Measurements from ENCODE around the gene SF3B5. TPM values are rescaled to one million over a fixed set of nuclear protein-coding genes. Genes with fewer than 3 reads are reported as not detected.
"Not testable (repeated sequence)": the region's sequence is repeated elsewhere in the genome, so short reads cannot be mapped to it uniquely, and the experiment has no call there.

The SF3B5 gene
- total and polyA plus RNA-seq, 9 donors: 93.0 to 125 (median 106) TPM

DNA sequence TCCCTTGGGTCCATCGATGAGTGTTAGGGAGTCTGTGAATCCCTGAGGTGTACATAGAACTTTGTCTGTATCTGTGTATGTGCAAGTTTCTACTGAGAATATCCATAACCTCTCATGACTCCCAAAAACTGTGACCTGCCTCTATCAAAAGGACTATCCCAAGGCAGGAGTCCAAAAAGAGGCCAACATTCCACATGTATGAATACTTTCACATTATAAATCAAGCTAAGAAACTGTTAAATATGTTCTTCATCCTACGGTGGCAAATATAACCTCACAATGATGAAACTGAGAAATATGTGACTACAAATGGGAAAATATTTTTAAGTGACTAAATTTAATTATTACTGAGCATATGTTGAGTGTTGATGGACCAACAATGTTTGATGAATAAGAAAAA, 38.8 kb upstream of the SF3B5 start:
- no peak overlapping the region for H3K27ac ChIP-seq (ENCODE audit: low read length)
- H3K4me3 ChIP-seq (ENCODE audit: low read length): no peak overlapping the region
- no peaks in the 10 kb centered on the region for H3K9me3 ChIP-seq (replicated peaks; ENCODE audit: control insufficient read depth, low read depth, low read length)
- no CpG with 5 or more reads among the region's 2 CpGs for WGBS (ENCODE audit: insufficient coverage)
- no peaks in the 10 kb centered on the region for H3K36me3 ChIP-seq (ENCODE audit: control insufficient read depth, insufficient read depth, low read length)
- H3K4me1 ChIP-seq (ENCODE audit: control insufficient read depth, insufficient read depth, low read length): no peaks in the 10 kb centered on the region
- no peaks in the 10 kb centered on the region for H3K27me3 ChIP-seq (ENCODE audit: control insufficient read depth, insufficient read depth, low read length)
- DNase-seq: no peak

DNA sequence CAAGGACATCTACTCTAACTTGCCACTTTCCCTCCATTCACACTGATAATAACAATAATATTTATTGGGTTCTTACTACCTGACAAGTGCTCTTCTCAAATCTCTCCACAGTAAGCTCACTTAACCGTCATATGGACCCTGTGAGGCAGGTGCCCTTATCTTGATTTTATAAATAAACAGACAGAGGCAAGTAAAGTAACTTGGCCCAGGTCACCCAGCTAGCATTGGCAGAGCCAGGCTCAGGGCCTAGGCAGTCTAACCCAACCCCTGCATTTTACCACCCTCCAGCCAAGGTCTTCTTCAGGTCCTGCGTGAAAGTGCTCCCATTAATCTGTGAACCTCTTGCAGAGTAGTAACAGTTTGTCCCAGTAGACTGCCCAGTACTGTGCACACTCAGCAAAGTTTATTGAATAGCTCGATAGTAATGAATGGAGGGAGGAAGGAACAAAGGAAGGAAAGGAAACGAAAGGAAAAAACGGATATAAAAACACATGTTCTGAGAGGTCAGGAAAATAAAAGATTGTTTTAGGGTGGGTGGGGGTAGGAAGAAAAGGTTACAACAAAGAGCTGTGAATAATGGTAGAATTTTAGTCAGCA, 38.0 kb upstream of the SF3B5 start:
- 76% methylated on average over 4 of the region's 5 CpGs for WGBS (ENCODE audit: insufficient coverage)
- Histone ChIP-seq H3K4me3 (ENCODE audit: low read length) (no peak overlapping the region), H3K9me3 (replicated peaks; ENCODE audit: control insufficient read depth, low read depth, low read length) (no peaks in the 10 kb centered on the region), H3K4me1 (ENCODE audit: control insufficient read depth, insufficient read depth, low read length) (no peaks in the 10 kb centered on the region), H3K36me3 (ENCODE audit: control insufficient read depth, insufficient read depth, low read length) (no peaks in the 10 kb centered on the region), H3K27ac (ENCODE audit: low read length) (no peak overlapping the region), H3K27me3 (ENCODE audit: control insufficient read depth, insufficient read depth, low read length) (no peaks in the 10 kb centered on the region)
- no peak for DNase-seq

DNA sequence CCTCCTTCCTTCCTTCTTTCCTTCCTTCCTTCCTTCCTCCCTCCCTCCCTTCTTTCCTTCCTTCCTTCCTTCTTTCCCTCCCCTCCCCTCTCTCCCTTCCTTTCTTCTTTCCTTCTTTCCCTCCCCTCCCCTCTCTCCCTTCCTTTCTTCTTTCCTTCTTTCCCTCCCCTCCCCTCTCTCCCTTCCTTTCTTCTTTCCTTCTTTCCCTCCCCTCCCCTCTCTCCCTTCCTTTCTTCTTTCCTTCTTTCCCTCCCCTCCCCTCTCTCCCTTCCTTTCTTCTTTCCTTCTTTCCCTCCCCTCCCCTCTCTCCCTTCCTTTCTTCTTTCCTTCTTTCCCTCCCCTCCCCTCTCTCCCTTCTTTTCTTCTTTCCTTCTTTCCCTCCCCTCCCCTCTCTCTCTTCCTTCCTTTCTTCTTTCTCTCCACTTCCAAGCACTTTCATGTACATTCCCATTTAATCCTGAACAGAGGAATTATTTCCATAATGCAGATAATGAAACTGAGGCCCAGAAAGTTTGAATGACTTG, 36.9 kb upstream of the SF3B5 start:
- not testable (repeated sequence) for H3K27ac ChIP-seq (ENCODE audit: low read length); H3K27me3 ChIP-seq (ENCODE audit: control insufficient read depth, insufficient read depth, low read length); H3K4me1 ChIP-seq (ENCODE audit: control insufficient read depth, insufficient read depth, low read length); H3K4me3 ChIP-seq (ENCODE audit: low read length); H3K9me3 ChIP-seq (replicated peaks; ENCODE audit: control insufficient read depth, low read depth, low read length); H3K36me3 ChIP-seq (ENCODE audit: control insufficient read depth, insufficient read depth, low read length); DNase-seq

DNA sequence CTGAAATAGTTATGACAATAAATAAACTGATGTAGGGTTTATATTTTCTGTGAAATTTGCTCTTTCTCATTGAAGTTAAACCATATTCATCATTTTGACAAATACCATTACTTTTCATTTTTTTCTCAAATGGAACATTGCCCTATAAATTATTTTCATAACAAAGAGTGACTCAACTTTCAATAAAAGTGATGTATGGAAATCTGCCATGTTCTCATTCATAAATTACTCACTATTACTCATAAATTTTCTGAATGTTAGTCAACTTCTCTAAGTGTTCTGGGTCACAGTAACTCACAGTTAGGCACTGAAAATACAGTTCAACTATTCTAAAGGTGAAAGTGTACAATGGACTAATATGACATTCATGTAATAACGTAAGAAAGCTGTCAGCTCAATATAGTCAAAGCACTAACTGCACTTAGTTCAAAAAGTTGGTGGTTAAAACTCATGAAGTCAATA, 35.9 kb upstream of the SF3B5 start:
- no peak for DNase-seq
- Histone ChIP-seq H3K27me3 (ENCODE audit: control insufficient read depth, insufficient read depth, low read length) (no peaks in the 10 kb centered on the region), H3K4me3 (ENCODE audit: low read length) (no peak overlapping the region), H3K27ac (ENCODE audit: low read length) (no peak overlapping the region), H3K9me3 (replicated peaks; ENCODE audit: control insufficient read depth, low read depth, low read length) (no peaks in the 10 kb centered on the region), H3K36me3 (ENCODE audit: control insufficient read depth, insufficient read depth, low read length) (no peaks in the 10 kb centered on the region), H3K4me1 (ENCODE audit: control insufficient read depth, insufficient read depth, low read length) (no peaks in the 10 kb centered on the region)
- WGBS (ENCODE audit: insufficient coverage): no CpG with 5 or more reads among the region's 1 CpG

DNA sequence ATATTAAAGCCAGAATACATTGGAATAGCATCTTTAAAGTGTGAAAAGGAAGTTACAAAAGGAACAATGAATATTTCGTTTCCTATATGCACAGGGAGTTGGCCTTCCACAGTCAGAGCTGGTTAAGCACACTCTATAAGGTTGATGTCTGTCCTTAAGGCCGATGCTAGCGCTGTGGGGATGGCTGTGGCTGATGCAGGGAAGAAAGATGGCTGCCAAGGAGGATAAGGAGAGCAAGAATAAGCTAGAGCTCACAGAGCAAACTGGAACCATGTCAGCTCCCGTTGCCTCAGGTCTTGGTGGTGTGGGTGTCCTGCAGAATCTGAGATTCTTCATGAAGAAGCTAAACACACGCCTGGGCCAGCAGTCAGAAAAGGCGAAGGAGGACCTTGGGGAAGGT, 34.1 kb upstream of the SF3B5 start:
- no peak for DNase-seq
- H3K4me1 ChIP-seq (ENCODE audit: control insufficient read depth, insufficient read depth, low read length): no peaks in the 10 kb centered on the region

DNA sequence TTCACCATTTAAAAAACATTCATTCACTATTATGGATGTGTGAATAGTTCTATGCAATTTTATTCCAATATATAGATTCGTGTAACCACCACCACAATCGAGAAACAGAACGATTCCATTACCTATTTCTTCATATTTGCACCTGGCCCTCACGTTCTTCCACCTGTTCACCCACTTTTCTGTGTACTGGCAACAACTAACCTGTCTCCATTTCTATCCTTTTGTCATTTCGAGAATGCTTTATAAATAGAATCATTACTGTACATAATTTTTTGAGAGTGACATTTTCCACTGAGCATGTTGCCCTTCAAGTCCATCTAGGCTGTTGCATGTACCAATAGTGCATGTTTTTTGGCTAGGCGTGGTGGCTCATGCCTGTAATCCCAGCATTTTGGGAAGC, 31.7 kb upstream of the SF3B5 start:
- H3K4me3 ChIP-seq (ENCODE audit: low read length): no peak overlapping the region
- no peaks in the 10 kb centered on the region for H3K4me1 ChIP-seq (ENCODE audit: control insufficient read depth, insufficient read depth, low read length)
- no peaks in the 10 kb centered on the region for H3K36me3 ChIP-seq (ENCODE audit: control insufficient read depth, insufficient read depth, low read length)
- WGBS (ENCODE audit: insufficient coverage): 80% methylated on average over 1 of the region's 6 CpGs
- H3K27ac ChIP-seq (ENCODE audit: low read length): no peak overlapping the region
- no peaks in the 10 kb centered on the region for H3K9me3 ChIP-seq (replicated peaks; ENCODE audit: control insufficient read depth, low read depth, low read length)
- no peak for DNase-seq
- H3K27me3 ChIP-seq (ENCODE audit: control insufficient read depth, insufficient read depth, low read length): no peaks in the 10 kb centered on the region

More for the DNA sequence above, 34.1 kb upstream of the SF3B5 start:
- Histone ChIP-seq H3K27me3 (ENCODE audit: control insufficient read depth, insufficient read depth, low read length) (no peaks in the 10 kb centered on the region), H3K27ac (ENCODE audit: low read length) (no peak overlapping the region), H3K4me3 (ENCODE audit: low read length) (no peak overlapping the region), H3K36me3 (ENCODE audit: control insufficient read depth, insufficient read depth, low read length) (no peaks in the 10 kb centered on the region), H3K9me3 (replicated peaks; ENCODE audit: control insufficient read depth, low read depth, low read length) (no peaks in the 10 kb centered on the region)
- WGBS (ENCODE audit: insufficient coverage): 76% methylated on average over 5 of the region's 6 CpGs

DNA sequence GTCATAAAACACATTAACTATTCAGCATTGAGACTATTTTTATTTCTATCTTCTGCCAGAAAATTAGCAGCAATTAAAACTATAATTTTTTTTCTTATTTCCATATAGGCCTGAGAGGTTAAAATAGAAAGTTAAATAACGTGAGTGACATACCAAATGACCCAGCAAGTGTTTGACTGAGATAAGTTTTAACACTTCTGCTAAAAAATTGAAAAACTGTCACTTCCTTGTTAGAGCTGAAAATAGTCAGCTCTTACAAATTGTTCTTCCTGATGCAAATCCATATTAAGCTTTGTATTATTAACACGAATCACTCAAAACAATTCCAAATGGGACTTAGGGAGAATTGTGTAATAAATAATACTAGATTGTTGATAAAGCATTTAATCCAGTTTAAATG, 28.5 kb upstream of the SF3B5 start:
- H3K36me3 ChIP-seq (ENCODE audit: control insufficient read depth, insufficient read depth, low read length): no peaks in the 10 kb centered on the region
- no peaks in the 10 kb centered on the region for H3K27me3 ChIP-seq (ENCODE audit: control insufficient read depth, insufficient read depth, low read length)
- H3K27ac ChIP-seq (ENCODE audit: low read length): no peak overlapping the region
- WGBS (ENCODE audit: insufficient coverage): no CpG with 5 or more reads among the region's 2 CpGs
- no peak for DNase-seq
- H3K4me1 ChIP-seq (ENCODE audit: control insufficient read depth, insufficient read depth, low read length): no peaks in the 10 kb centered on the region
- H3K4me3 ChIP-seq (ENCODE audit: low read length): no peak overlapping the region
- H3K9me3 ChIP-seq (replicated peaks; ENCODE audit: control insufficient read depth, low read depth, low read length): no peaks in the 10 kb centered on the region

DNA sequence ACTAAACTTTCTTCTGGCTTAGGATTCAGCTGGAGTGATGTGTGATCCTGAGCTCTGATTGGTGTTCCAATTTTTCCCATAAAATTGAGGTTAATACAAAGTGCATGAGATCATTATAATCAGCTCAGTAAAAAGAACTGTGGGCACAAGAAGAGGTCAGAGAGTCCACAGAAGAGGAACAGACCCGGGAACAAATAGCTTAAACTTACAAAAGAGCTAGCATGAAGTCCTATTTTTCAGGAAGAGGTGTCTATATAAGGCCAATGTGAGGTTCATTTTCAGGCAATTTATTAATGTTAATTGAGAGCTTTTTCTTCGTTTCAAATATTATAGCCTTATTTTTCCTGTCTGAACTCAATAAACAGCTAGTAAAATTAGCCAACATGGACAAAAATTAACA, 28.0 kb upstream of the SF3B5 start:
- WGBS (ENCODE audit: insufficient coverage): no CpG with 5 or more reads among the region's 2 CpGs
- no peaks in the 10 kb centered on the region for H3K27me3 ChIP-seq (ENCODE audit: control insufficient read depth, insufficient read depth, low read length)
- no peak for DNase-seq
- no peak overlapping the region for H3K27ac ChIP-seq (ENCODE audit: low read length)
- H3K36me3 ChIP-seq (ENCODE audit: control insufficient read depth, insufficient read depth, low read length): no peaks in the 10 kb centered on the region
- no peaks in the 10 kb centered on the region for H3K9me3 ChIP-seq (replicated peaks; ENCODE audit: control insufficient read depth, low read depth, low read length)
- no peak overlapping the region for H3K4me3 ChIP-seq (ENCODE audit: low read length)
- H3K4me1 ChIP-seq (ENCODE audit: control insufficient read depth, insufficient read depth, low read length): no peaks in the 10 kb centered on the region

DNA sequence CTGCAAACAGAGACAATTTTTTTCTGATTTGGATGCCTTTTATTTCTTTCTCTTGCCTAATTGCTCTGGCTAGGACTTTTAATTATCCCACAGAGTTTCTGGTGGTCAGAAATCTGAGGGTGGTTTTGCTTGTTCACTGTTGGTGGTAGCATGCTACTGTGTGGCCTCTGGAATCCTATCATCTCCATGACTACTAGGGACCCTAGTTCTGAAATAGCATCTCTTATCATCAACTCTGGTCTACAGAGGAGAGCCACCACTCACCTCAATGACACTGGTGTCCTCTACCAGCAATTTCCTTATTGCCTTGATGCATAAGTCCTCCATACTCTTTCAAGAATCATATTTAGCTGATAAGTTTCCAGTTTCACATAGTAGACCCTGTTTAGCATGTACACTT, 27.5 kb upstream of the SF3B5 start:
- Histone ChIP-seq H3K27me3 (ENCODE audit: control insufficient read depth, insufficient read depth, low read length) (no peaks in the 10 kb centered on the region), H3K9me3 (replicated peaks; ENCODE audit: control insufficient read depth, low read depth, low read length) (no peaks in the 10 kb centered on the region), H3K36me3 (ENCODE audit: control insufficient read depth, insufficient read depth, low read length) (no peaks in the 10 kb centered on the region), H3K4me1 (ENCODE audit: control insufficient read depth, insufficient read depth, low read length) (no peaks in the 10 kb centered on the region), H3K27ac (ENCODE audit: low read length) (no peak overlapping the region), H3K4me3 (ENCODE audit: low read length) (no peak overlapping the region)
- DNase-seq: no peak

DNA sequence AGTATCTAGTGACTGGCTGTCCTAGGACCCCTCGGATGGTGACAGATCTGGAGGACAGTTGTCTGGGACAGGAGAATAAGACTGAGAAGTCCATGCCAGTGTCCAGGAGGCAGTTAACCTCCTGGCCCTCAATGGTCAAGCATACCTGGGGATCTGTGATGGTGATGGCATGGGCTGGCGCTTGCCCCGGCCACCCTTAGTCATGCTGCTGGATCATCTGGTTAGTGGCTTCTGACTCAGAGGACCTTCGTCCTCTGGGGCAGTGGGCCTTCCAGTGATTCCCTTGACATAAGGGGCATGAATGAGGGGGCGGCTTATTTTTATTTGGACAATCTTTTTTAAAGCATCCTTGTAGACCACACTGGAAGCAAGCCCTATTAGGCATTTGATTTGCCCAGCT, 24.0 kb upstream of the SF3B5 start:
- Histone ChIP-seq H3K4me1 (ENCODE audit: control insufficient read depth, insufficient read depth, low read length) (no peaks in the 10 kb centered on the region), H3K36me3 (ENCODE audit: control insufficient read depth, insufficient read depth, low read length) (no peaks in the 10 kb centered on the region), H3K27ac (ENCODE audit: low read length) (no peak overlapping the region), H3K27me3 (ENCODE audit: control insufficient read depth, insufficient read depth, low read length) (no peaks in the 10 kb centered on the region), H3K4me3 (ENCODE audit: low read length) (no peak overlapping the region), H3K9me3 (replicated peaks; ENCODE audit: control insufficient read depth, low read depth, low read length) (no peaks in the 10 kb centered on the region)
- no peak for DNase-seq
- WGBS (ENCODE audit: insufficient coverage): no CpG with 5 or more reads among the region's 5 CpGs

DNA sequence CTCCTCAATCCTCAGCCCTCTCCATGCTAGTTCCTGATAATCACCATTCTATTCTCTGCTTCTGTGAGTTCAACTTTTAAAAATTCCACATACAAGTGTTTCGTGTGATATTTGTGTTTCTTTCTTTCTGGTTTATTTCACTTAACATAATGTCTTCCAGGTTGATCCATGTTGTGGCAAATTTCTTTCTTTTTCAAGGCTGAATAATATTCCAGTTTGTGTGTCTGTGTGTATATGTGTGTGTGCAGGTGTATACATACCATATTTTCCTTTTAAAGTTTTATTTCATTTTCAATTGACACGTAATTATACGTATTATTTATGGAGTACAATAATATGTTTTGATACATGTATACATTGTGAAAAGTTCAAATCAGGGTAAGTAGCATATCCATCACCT, 19.8 kb upstream of the SF3B5 start:
- H3K36me3 ChIP-seq (ENCODE audit: control insufficient read depth, insufficient read depth, low read length): no peaks in the 10 kb centered on the region
- no peaks in the 10 kb centered on the region for H3K4me1 ChIP-seq (ENCODE audit: control insufficient read depth, insufficient read depth, low read length)
- no peaks in the 10 kb centered on the region for H3K27me3 ChIP-seq (ENCODE audit: control insufficient read depth, insufficient read depth, low read length)
- H3K9me3 ChIP-seq (replicated peaks; ENCODE audit: control insufficient read depth, low read depth, low read length): no peaks in the 10 kb centered on the region
- DNase-seq: no peak
- no peak overlapping the region for H3K4me3 ChIP-seq (ENCODE audit: low read length)
- H3K27ac ChIP-seq (ENCODE audit: low read length): no peak overlapping the region
- WGBS (ENCODE audit: insufficient coverage): no CpG with 5 or more reads among the region's 3 CpGs
